ENCODE data around the gene SLF2. TPM values are rescaled to one million over a fixed set of nuclear protein-coding genes. Genes with fewer than 3 reads are reported as not detected.
A peak's percentile ranks its signal among the peaks of the same experiment; 100 is the strongest.
"Not testable (repeated sequence)": the region's sequence is repeated elsewhere in the genome, so short reads cannot be mapped to it uniquely, and the experiment has no call there.

SLF2 gene
- total RNA-seq, 1 donor from 2014 or later = 46.5 TPM

DNA sequence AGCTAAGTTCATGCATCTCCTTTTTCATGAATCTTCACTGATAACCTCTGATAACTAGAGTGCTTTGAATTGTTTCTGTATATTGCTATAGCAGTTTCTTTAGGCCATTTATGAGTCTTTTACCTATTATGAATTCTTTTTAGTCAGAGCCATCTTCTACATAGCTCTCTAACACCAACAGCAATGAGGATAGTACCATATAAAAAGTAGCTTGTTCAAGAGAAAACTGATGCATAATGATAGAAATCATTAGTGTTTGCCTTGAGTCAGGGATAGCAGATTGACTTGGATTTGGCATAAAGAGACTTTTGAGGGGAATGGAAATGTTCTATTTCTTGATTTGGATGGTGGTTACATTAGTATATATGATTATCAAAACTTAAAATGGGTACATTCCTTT, 30.7 kb downstream of the SLF2 start:
- DNase-seq (ENCODE audit: low spot score in 2 of 2) (no peak), FAIRE-seq (no peak)

GRCh38 chr10:100945754-100946153, 33.0 kb downstream of the SLF2 start:
- FAIRE-seq = no peak

GRCh38 chr10:100948916-100949315, 36.2 kb downstream of the SLF2 start:
- FAIRE-seq = no peak
- no peak for DNase-seq (ENCODE audit: low spot score in 2 of 2)

More at GRCh38 chr10:100945754-100946153, 33.0 kb downstream of the SLF2 start:
- no peak for DNase-seq (ENCODE audit: low spot score in 2 of 2)

GRCh38 chr10:100960251-100960650, 47.5 kb downstream of the SLF2 start:
- FAIRE-seq (no peak), DNase-seq (ENCODE audit: low spot score in 2 of 2) (no peak)

- no peak for FAIRE-seq
- no peak for DNase-seq (ENCODE audit: low spot score in 2 of 2)
Measured at GRCh38 chr10:100962351-100963080, 49.8 kb downstream of the SLF2 start.

- DNase-seq (ENCODE audit: low spot score in 2 of 2) (no peak), FAIRE-seq (no peak)
Measured at GRCh38 chr10:100963826-100964225, 51.1 kb downstream of the SLF2 start.

DNA sequence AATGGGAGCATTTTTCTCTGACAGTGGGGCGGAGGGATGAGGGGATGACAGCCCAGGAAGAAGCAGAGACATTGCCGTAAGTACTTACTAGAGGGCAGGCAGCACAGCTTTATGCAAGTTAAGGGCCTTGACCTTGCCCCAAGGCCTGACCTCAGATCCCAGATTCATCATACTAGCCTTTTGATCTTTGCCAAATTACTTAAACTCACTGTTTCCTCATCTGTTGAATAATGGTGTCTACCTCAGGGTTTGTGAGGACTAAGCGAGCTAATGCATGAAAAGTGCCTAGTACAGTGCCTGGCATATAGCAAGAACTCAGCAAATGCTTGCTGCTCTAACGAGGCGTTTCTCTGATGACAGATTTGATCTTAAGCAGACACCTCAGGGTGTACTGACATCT, 53.1 kb downstream of the SLF2 start:
- no peak for FAIRE-seq
- DNase-seq (ENCODE audit: low spot score in 2 of 2) = no peak

DNA sequence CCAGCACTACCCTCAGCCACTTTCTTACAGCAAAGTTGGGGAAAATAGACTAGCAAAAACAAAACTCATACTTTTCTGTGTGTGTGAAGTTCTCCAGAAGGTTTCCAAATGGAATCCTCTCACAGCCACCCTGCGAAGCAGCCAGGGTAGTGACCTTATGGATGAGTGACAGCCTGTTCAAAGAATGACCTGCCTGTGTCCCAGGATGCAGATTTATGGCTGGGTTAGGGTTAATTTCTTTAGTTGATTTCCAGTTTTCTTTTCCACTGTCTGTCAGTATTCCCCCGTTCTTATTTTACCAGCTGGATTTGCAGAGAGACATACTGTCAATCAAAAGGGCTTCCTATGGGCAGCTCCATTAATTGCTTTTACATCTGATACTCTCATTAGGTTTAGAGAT, 54.1 kb downstream of the SLF2 start:
- no peak for FAIRE-seq

DNA sequence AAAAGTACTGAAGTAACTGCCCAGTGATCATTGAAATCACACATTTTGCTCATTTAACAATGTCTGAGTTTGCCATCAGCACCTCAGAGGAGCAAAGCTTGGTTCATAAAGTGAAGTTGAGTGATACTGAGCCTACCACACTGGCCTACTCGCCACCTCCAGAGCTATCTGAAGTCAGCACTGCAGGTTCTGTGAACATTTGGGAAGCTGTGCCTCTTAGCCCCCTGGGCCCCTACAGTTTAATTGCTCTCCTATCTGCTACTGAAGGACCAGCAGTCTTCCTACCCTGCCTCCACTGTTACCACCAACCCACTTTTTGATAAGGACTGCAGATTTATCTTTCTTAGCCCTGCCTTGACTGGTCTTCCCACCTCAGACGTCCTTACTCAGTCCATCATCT, 54.6 kb downstream of the SLF2 start:
- FAIRE-seq (no peak), DNase-seq (ENCODE audit: low spot score in 2 of 2) (no peak)

More for the DNA sequence above, 54.1 kb downstream of the SLF2 start:
- DNase-seq (ENCODE audit: low spot score in 2 of 2) = no peak

DNA sequence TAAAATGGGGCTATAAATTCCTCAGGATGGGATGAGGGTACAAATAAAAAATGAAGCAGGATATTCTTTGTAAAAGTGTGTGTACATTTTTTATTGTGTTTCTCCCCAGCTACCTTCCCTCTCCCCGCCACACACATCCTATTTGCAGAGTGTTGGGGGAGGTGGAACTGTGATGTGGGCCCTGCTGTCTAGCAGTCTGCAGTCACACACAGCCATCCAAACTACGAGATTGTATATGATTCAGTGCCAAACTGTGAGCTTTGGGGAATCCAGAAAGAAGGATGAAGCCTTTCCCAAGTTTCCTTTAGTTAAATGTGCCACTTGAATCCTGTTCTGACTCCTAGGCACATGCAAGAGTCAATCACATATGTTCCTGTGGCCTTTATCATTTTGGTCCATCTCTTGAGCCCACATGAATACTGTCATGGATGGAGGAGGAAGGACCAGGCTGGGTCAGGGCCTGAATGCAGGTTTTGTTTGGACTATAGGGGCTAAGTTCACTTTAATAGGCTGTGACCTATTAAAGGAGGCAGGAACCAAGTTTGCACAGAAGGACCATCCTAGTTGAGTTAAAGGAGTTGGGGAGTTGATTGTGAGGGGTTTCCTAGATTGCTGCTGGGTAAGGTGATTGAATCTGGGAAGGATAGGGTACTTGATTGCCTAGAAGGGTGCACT, 55.4 kb downstream of the SLF2 start:
- peak in 1 of 2 donors; percentile 18 for DNase-seq (ENCODE audit: low spot score in 2 of 2)

DNA sequence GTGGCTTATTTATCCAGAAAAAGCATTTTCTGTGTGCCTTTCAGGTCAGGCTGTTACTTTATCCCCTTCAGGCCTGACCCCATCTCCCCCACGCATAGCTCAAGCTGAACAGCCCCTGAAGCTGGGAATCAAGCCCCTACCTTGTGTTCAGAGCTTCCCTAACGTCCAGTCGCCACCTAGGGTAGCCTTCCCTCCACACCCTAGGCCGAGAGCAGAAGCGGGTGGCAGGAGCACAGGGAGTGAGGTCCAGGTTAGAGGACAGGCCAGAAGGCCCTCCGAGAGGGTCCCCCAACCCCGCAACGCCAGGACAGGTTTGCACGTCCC, 56.1 kb downstream of the SLF2 start:
- no peak for FAIRE-seq
- DNase-seq (ENCODE audit: low spot score in 2 of 2) = no peak

More for the DNA sequence above, 55.4 kb downstream of the SLF2 start:
- FAIRE-seq = no peak

GRCh38 chr10:100969187-100970075, 56.7 kb downstream of the SLF2 start, which contains the start of gene SEMA4G:
Gene SEMA4G (plus strand): TSS chr10:100969504. CDS start chr10:100972913, 3,409 bp downstream.
- DNase-seq (ENCODE audit: low spot score in 2 of 2) (peak; percentile 61), FAIRE-seq (no peak)

DNA sequence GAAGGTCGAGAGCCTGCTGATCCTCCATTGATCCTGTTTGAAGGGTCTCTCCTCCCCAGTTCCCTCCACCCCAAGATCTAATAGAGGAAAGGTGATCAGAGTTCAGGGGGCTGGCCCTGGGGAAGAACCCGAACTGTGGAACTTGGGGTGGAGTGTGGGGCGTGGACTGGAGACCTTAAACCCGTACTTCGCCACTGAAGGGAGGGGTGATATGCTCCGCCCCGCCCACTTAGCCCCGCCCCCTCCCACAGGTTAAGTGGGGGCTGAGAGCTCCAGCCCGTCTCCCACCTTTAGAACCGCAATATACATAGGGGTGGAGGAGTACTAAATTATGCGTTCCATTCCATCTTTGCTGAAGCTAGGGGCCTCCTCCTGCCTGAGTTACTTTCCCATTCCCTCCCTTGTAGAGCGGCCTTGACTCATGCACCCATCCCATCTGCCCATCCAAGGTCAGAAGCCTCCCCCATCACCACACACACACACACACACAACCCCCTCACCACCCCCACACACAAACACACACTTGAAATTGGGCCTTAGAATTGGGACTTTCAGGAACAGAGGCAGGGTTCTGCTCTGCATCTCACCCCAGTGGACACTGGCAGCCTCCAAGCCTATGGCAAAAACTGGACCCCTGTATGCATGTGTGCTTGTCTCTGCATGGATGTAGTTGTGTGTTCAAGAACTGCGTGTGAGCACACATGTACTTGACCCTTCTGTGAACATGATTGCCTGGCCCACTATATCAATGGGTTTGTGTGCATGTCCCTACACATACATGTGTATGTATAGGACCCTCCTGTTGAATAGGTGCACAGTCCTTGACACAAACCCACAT, 57.5 kb downstream of the SLF2 start:
- FAIRE-seq (no peak), DNase-seq (ENCODE audit: low spot score in 2 of 2) (peak in 1 of 2 donors; percentile 21)

GRCh38 chr10:100970914-100971811, 58.4 kb downstream of the SLF2 start:
- FAIRE-seq = no peak

GRCh38 chr10:100972115-100972903, 59.5 kb downstream of the SLF2 start:
- FAIRE-seq = no peak

More at GRCh38 chr10:100970914-100971811, 58.4 kb downstream of the SLF2 start:
- DNase-seq (ENCODE audit: low spot score in 2 of 2) = peak in 1 of 2 donors; percentile 5

DNA sequence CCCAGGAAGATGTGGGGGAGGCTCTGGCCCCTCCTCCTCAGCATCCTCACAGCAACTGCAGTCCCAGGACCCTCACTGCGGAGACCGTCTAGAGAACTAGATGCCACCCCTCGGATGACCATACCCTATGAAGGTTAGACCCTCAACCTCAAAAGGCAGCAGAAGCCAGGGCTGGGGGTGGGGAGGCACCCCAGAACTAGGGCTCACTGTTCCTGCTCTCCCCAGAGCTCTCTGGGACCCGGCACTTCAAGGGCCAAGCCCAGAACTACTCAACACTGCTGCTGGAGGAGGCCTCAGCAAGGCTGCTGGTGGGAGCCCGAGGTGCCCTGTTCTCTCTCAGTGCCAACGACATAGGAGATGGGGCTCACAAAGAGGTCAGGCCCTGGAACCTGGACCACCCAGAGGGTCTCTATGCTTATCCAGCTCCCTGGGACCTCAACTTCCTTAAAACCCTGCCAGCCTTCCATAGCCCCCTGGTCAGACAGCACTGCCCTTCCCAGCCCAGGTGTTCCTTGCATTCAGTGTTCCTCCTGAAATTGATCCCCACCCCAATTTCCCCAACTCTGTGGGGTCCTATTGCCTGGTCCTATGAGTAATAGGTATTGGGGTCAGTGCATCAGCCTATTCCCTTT, 60.3 kb downstream of the SLF2 start:
- peak in 1 of 2 donors; percentile 0 for DNase-seq (ENCODE audit: low spot score in 2 of 2)
- FAIRE-seq = no peak

More at GRCh38 chr10:100972115-100972903, 59.5 kb downstream of the SLF2 start:
- peak in 1 of 2 donors; percentile 2 for DNase-seq (ENCODE audit: low spot score in 2 of 2)

GRCh38 chr10:100975397-100975796, 62.6 kb downstream of the SLF2 start:
- FAIRE-seq; DNase-seq (ENCODE audit: low spot score in 2 of 2): not testable (repeated sequence)

GRCh38 chr10:100976906-100977305, 64.1 kb downstream of the SLF2 start:
- FAIRE-seq = no peak

More at GRCh38 chr10:100976906-100977305, 64.1 kb downstream of the SLF2 start:
- no peak for DNase-seq (ENCODE audit: low spot score in 2 of 2)
